Upper lobe of right lung (tissue), 1 donor: Measurements from ENCODE around the gene NPC1L1. TPM values are rescaled to one million over a fixed set of nuclear protein-coding genes. Genes with fewer than 3 reads are reported as not detected.

Source experiments
- ATAC-seq: fragments of 200-7000 bp; cut with Tn5 transposase; one replicate; pipeline ENCODE4 v1.9.1; 2020; ENCODE audit warnings: mild to moderate bottlenecking, moderate library complexity
- DNase-seq: peaks from one replicate; pipeline ENCODE4 v3.0.0-alpha.2; 2020
- H3K27ac ChIP-seq: fragments of 200-600 bp; one replicate; pipeline ENCODE4 v1.8.0; 2022
- H3K27me3 ChIP-seq: fragments of 200-600 bp; one replicate; pipeline ENCODE4 v1.8.0; 2022; ENCODE audit warnings: mild to moderate bottlenecking
- H3K36me3 ChIP-seq: fragments of 200-600 bp; one replicate; pipeline ENCODE4 v1.8.0; 2022
- H3K4me1 ChIP-seq: fragments of 200-600 bp; one replicate; pipeline ENCODE4 v1.8.0; 2022
- H3K4me3 ChIP-seq: fragments of 200-600 bp; one replicate; pipeline ENCODE4 v1.8.0; 2022; ENCODE audit warnings: mild to moderate bottlenecking
- H3K9me3 ChIP-seq: fragments of 200-600 bp; one replicate; pipeline ENCODE4 v1.8.0; 2022
- CTCF ChIP-seq: fragments of 200-600 bp; IDR thresholded peaks from one replicate; pipeline ENCODE4 v1.8.0; 2022; ENCODE audit warnings: antibody characterized with exemption
- intact Hi-C: fragments of 100-400 bp; cut with DNase I; formaldehyde crosslinking; loops from one replicate; pipeline ENCODE4 v1.11.0; 2022
- total RNA-seq: library from RNA; stranded (reverse); fragmentation: NEBNext Ultra II Directional; extraction: Animal tissue kit (Norgen Biotek cat#: 25700); gene quantifications from one replicate; pipeline ENCODE4 v1.2.1, GENCODE V29; 2021
- donor health status: DM: no; HTN: yes; CAD: no; lungs with severe emphysema.

The NPC1L1 gene
- total RNA-seq, 1 donor from 2014 or later, result 0.17 TPM

- DNase-seq (peak; percentile 11), ATAC-seq (no peak)
- TF ChIP-seq CTCF, result no peak
- no peaks in the 10 kb centered on the region for H3K27me3 ChIP-seq
- no peaks in the 10 kb centered on the region for H3K9me3 ChIP-seq
- intact Hi-C loops, result no loop called here
- H3K4me1 ChIP-seq, result no peaks in the 10 kb centered on the region
- no peak overlapping the region for H3K4me3 ChIP-seq
- H3K36me3 ChIP-seq, result no peaks in the 10 kb centered on the region
- no peak overlapping the region for H3K27ac ChIP-seq
Observed at GRCh38 chr7:44549457-44549856, 8.3 kb upstream of the NPC1L1 start.

GRCh38 chr7:44548893-44549292 is 7.8 kb upstream of the NPC1L1 start:
- DNase-seq (no peak), ATAC-seq (no peak)
- Histone ChIP-seq H3K36me3 (no peaks in the 10 kb centered on the region), H3K27me3 (no peaks in the 10 kb centered on the region), H3K4me3 (no peak overlapping the region), H3K27ac (no peak overlapping the region), H3K9me3 (no peaks in the 10 kb centered on the region), H3K4me1 (no peaks in the 10 kb centered on the region)
- intact Hi-C loops, result no loop called here
- TF ChIP-seq CTCF, result no peak

GRCh38 chr7:44547536-44548231 is 6.6 kb upstream of the NPC1L1 start:
- H3K36me3 ChIP-seq, result no peaks in the 10 kb centered on the region
- no peak overlapping the region for H3K4me3 ChIP-seq
- no peaks in the 10 kb centered on the region for H3K27me3 ChIP-seq
- H3K4me1 ChIP-seq, result no peaks in the 10 kb centered on the region
- DNase-seq, result no peak
- H3K9me3 ChIP-seq, result no peaks in the 10 kb centered on the region
- intact Hi-C loops, result no loop called here
- TF ChIP-seq CTCF, result no peak
- ATAC-seq, result no peak
- no peak overlapping the region for H3K27ac ChIP-seq

- no peak for TF ChIP-seq CTCF
- Histone ChIP-seq H3K4me3 (no peak overlapping the region), H3K9me3 (no peaks in the 10 kb centered on the region), H3K4me1 (no peaks in the 10 kb centered on the region), H3K27me3 (no peaks in the 10 kb centered on the region), H3K36me3 (no peaks in the 10 kb centered on the region), H3K27ac (no peak overlapping the region)
- no peak for ATAC-seq
- intact Hi-C loops, result no loop called here
- peak; percentile 35 for DNase-seq
Observed at GRCh38 chr7:44541876-44542610, 913 bp upstream of the NPC1L1 start.

- intact Hi-C loops, result no loop called here
- Histone ChIP-seq H3K27me3 (no peaks in the 10 kb centered on the region), H3K36me3 (no peaks in the 10 kb centered on the region), H3K4me1 (no peaks in the 10 kb centered on the region), H3K9me3 (no peaks in the 10 kb centered on the region), H3K27ac (no peak overlapping the region), H3K4me3 (no peak overlapping the region)
- peak; percentile 30 for DNase-seq
- ATAC-seq, result no peak
- TF ChIP-seq CTCF, result no peak
Observed at GRCh38 chr7:44540592-44541027, 520 bp downstream of the NPC1L1 start.
